HG03135 (cell line): ENCODE measurements around the gene ZNF471.

Experiments
- ATAC-seq: cut with Tn5 transposase; IDR thresholded peaks from one replicate; pipeline ENCODE4 v1.9.1; 2021; ENCODE audit warnings: mild to moderate bottlenecking, moderate library complexity; ENCODE audit not compliant: unreplicated experiment

The ZNF471 gene

GRCh38 chr19:56572589-56572988 lies 64.9 kb downstream of the ZNF471 start:
- ATAC-seq, result no peak

GRCh38 chr19:56573914-56574313 lies 66.3 kb downstream of the ZNF471 start:
- no peak for ATAC-seq

GRCh38 chr19:56577719-56578602 lies 70.3 kb downstream of the ZNF471 start:
- no peak for ATAC-seq
